ENCODE results near the gene MEFV. TPM values are rescaled to one million over a fixed set of nuclear protein-coding genes. Genes with fewer than 3 reads are reported as not detected.

The MEFV gene
- total and polyA plus RNA-seq, 2 donors (not counting 3 experiments of a cell fraction or from before 2014, with no cell fraction given), result not detected

- ChIA-PET CTCF (no interaction called here), POLR2A (no interaction called here)
- no peak overlapping the region for H2AFZ ChIP-seq (ENCODE audit: low read depth, low read length)
- no peaks in the 10 kb centered on the region for H3K79me2 ChIP-seq (ENCODE audit: control insufficient read depth, insufficient read depth, low read length)
- H3K9me1 ChIP-seq (replicated peaks; ENCODE audit: control insufficient read depth, extremely low read depth, insufficient read depth, low read length), result no peaks in the 10 kb centered on the region
- FAIRE-seq (no peak), DNase-seq (ENCODE audit: low read depth, low spot score) (no peak)
- no peak overlapping the region for H3K27ac ChIP-seq (ENCODE audit: insufficient read depth, low read depth, low read length)
- peaks cover 0 to 4% of the 10 kb centered on the region in 2 experiments for H3K27me3 ChIP-seq (ENCODE audit: control insufficient read depth in 2 of 2, insufficient read depth in 2 of 2, low read length in 2 of 2)
- BruUV-seq (replicated peaks), result no TSS peak
- H3K4me1 ChIP-seq (ENCODE audit: control insufficient read depth, extremely low read depth, insufficient read depth, low read length), result peaks cover 2% of the 10 kb centered on the region
- dilution Hi-C loops (cut with MboI; ENCODE audit: extremely low pct_ligation_motif_present, low sequenced_read_pairs), result no loop called here
- TF ChIP-seq FOS (IDR thresholded peaks at IDR 0.05; ENCODE audit: borderline replicate concordance, insufficient read depth, low read length) (no peak), POLR2AphosphoS5 (IDR thresholded peaks at IDR 0.05; ENCODE audit: insufficient read depth, low read depth, low read length) (no peak), CTCF (IDR thresholded peaks at IDR 0.05; ENCODE audit: extremely low read depth in 1 of 2, insufficient read depth in 1 of 2, low read depth in 1 of 2, low read length in 2 of 2) (no peak), MAX (IDR thresholded peaks at IDR 0.05; ENCODE audit: insufficient read depth, insufficient read length) (no peak), EZH2 (IDR thresholded peaks at IDR 0.05; ENCODE audit: borderline replicate concordance, low read depth, low read length, severe bottlenecking) (no peak), GATA2 (IDR thresholded peaks at IDR 0.05; ENCODE audit: insufficient read depth, insufficient read length, low read depth, low read length) (no peak), MYC (IDR thresholded peaks at IDR 0.05; ENCODE audit: low read depth, low read length) (no peak), POLR2A (IDR thresholded peaks at IDR 0.05; ENCODE audit: low read depth, low read length) (no peak), JUN (IDR thresholded peaks at IDR 0.05; ENCODE audit: borderline replicate concordance, insufficient read depth, insufficient read length, low read depth) (no peak)
- H3K9me3 ChIP-seq (replicated peaks; ENCODE audit: control insufficient read depth, insufficient read depth, low read length), result no peaks in the 10 kb centered on the region
- H4K20me1 ChIP-seq (replicated peaks; ENCODE audit: control insufficient read depth, extremely low read depth, insufficient read depth, low read length), result no peaks in the 10 kb centered on the region
- H3K4me2 ChIP-seq (ENCODE audit: insufficient read depth, low read length), result no peak overlapping the region
- H3K9ac ChIP-seq (replicated peaks; ENCODE audit: extremely low read depth, insufficient read depth, low read length), result no peak overlapping the region
- H3K36me3 ChIP-seq (ENCODE audit: control insufficient read depth in 2 of 2, extremely low read depth in 1 of 2, insufficient read depth in 2 of 2, low read length in 2 of 2), result no peaks in the 10 kb centered on the region
- intact Hi-C loops (cut with micrococcal nuclease), result no loop called here
- H3K4me3 ChIP-seq (replicated peaks in 1 of 3; ENCODE audit: insufficient read depth in 1 of 3, low read depth in 1 of 3, low read length in 3 of 3), result no peak overlapping the region
Observed at GRCh38 chr16:3259836-3260235, 3.4 kb upstream of the MEFV start.
